ENCODE results near the gene SLC24A4.
A peak's percentile ranks its signal among the peaks of the same experiment; 100 is the strongest.

SLC24A4 gene

GRCh38 chr14:92475451-92476187 lies 152.7 kb downstream of the SLC24A4 start:
- DNase-seq (ENCODE audit: low spot score): no peak

GRCh38 chr14:92480856-92481255 lies 157.9 kb downstream of the SLC24A4 start:
- DNase-seq (ENCODE audit: low spot score): no peak

- DNase-seq (ENCODE audit: low spot score): no peak
Observed at GRCh38 chr14:92481386-92481785, 158.4 kb downstream of the SLC24A4 start.

GRCh38 chr14:92481811-92482555 lies 159.0 kb downstream of the SLC24A4 start:
- DNase-seq (ENCODE audit: low spot score): no peak

GRCh38 chr14:92482621-92483319 lies 159.8 kb downstream of the SLC24A4 start:
- DNase-seq (ENCODE audit: low spot score): no peak

GRCh38 chr14:92484132-92484823 lies 161.3 kb downstream of the SLC24A4 start:
- no peak for DNase-seq (ENCODE audit: low spot score)

- DNase-seq (ENCODE audit: low spot score): peak; percentile 75
Observed at GRCh38 chr14:92486881-92487280, 163.9 kb downstream of the SLC24A4 start.

GRCh38 chr14:92487513-92488133 lies 164.7 kb downstream of the SLC24A4 start:
- DNase-seq (ENCODE audit: low spot score): no peak

GRCh38 chr14:92489394-92490238 lies 166.7 kb downstream of the SLC24A4 start:
- DNase-seq (ENCODE audit: low spot score): no peak

GRCh38 chr14:92490239-92490959 lies 167.4 kb downstream of the SLC24A4 start:
- no peak for DNase-seq (ENCODE audit: low spot score)

- DNase-seq (ENCODE audit: low spot score): no peak
Observed at GRCh38 chr14:92491782-92492181, 168.8 kb downstream of the SLC24A4 start.

GRCh38 chr14:92492258-92492657 lies 169.3 kb downstream of the SLC24A4 start:
- DNase-seq (ENCODE audit: low spot score): no peak

- no peak for DNase-seq (ENCODE audit: low spot score)
Observed at GRCh38 chr14:92493024-92493423, 170.1 kb downstream of the SLC24A4 start.

- DNase-seq (ENCODE audit: low spot score): no peak
Observed at GRCh38 chr14:92493492-92493891, 170.5 kb downstream of the SLC24A4 start.

- DNase-seq (ENCODE audit: low spot score): no peak
Observed at GRCh38 chr14:92494512-92494911, 171.5 kb downstream of the SLC24A4 start.

- no peak for DNase-seq (ENCODE audit: low spot score)
Observed at GRCh38 chr14:92495027-92495426, 172.1 kb downstream of the SLC24A4 start.

GRCh38 chr14:92496191-92496857 lies 173.4 kb downstream of the SLC24A4 start:
- DNase-seq (ENCODE audit: low spot score): no peak

GRCh38 chr14:92497391-92497790 lies 174.4 kb downstream of the SLC24A4 start:
- no peak for DNase-seq (ENCODE audit: low spot score)

- DNase-seq (ENCODE audit: low spot score): no peak
Observed at GRCh38 chr14:92499234-92499633, 176.3 kb downstream of the SLC24A4 start.

- DNase-seq (ENCODE audit: low spot score): no peak
Observed at GRCh38 chr14:92500491-92500941, 177.6 kb downstream of the SLC24A4 start.

All from hepatic stellate cell (primary cell).